Neuron (in vitro differentiated cells): ENCODE results near the gene TPGS1.

Experiments used
- H2AFZ ChIP-seq: one replicate; pipeline ENCODE4 v1.6.1; 2013; ENCODE audit warnings: low read depth, mild to moderate bottlenecking, inconsistent platforms, low read length, moderate library complexity
- H3K27me3 ChIP-seq: one replicate; pipeline ENCODE4 v1.6.1; 2013; ENCODE audit warnings: low read length; ENCODE audit not compliant: insufficient read depth
- H3K36me3 ChIP-seq: one replicate; pipeline ENCODE4 v1.6.1; 2013; ENCODE audit warnings: low read length; ENCODE audit not compliant: insufficient read depth
- H3K4me1 ChIP-seq: one replicate; pipeline ENCODE4 v1.6.1; 2013; ENCODE audit warnings: low read length; ENCODE audit not compliant: insufficient read depth
- H3K4me3 ChIP-seq: 2 replicates; pipeline ENCODE4 v1.5.1; 2013; ENCODE audit warnings: mild to moderate bottlenecking, low read length, moderate library complexity
- H3K9me3 ChIP-seq: one replicate; pipeline ENCODE4 v1.6.1; 2013; ENCODE audit warnings: low read length

Gene TPGS1

GRCh38 chr19:556611-557382, 49.5 kb downstream of the TPGS1 start:
- Histone ChIP-seq H3K36me3 (no peaks in the 10 kb centered on the region), H3K27me3 (no peaks in the 10 kb centered on the region), H2AFZ (no peak overlapping the region), H3K9me3 (peaks cover 2% of the 10 kb centered on the region), H3K4me3 (no peak overlapping the region), H3K4me1 (no peaks in the 10 kb centered on the region)

GRCh38 chr19:558770-559439, 51.6 kb downstream of the TPGS1 start:
- Histone ChIP-seq H3K36me3 (no peaks in the 10 kb centered on the region), H3K4me1 (no peaks in the 10 kb centered on the region), H3K4me3 (no peak overlapping the region), H3K27me3 (no peaks in the 10 kb centered on the region), H3K9me3 (peaks cover 5% of the 10 kb centered on the region), H2AFZ (no peak overlapping the region)

DNA sequence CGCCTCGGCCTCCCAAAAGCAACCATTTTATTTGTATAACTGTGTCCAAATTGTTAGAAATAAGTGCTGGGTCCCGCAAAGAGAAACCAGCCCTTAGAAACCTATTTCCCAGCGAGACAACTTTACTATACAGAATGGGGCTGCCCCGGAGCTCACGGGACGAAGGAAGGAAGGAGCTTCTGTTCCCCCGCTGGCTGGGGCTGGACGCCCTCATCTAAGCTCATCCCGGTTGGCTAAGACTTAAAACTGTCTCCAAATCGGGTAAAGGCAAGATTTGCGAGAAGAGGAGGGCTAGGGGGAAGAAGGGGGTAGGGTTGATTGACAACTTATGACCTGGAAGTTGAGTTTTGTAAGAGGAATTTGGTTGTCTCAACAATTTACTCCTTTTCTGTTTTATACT, 52.8 kb downstream of the TPGS1 start:
- H3K9me3 ChIP-seq = peaks cover 5% of the 10 kb centered on the region
- H3K4me1 ChIP-seq = no peaks in the 10 kb centered on the region
- H2AFZ ChIP-seq = no peak overlapping the region
- H3K27me3 ChIP-seq = no peaks in the 10 kb centered on the region
- no peak overlapping the region for H3K4me3 ChIP-seq
- no peaks in the 10 kb centered on the region for H3K36me3 ChIP-seq

GRCh38 chr19:566403-566802, 59.1 kb downstream of the TPGS1 start:
- Histone ChIP-seq H3K9me3 (peaks cover 6% of the 10 kb centered on the region), H3K4me1 (peaks cover 5% of the 10 kb centered on the region), H3K27me3 (no peaks in the 10 kb centered on the region), H2AFZ (no peak overlapping the region), H3K4me3 (no peak overlapping the region), H3K36me3 (peaks cover 3% of the 10 kb centered on the region)

DNA sequence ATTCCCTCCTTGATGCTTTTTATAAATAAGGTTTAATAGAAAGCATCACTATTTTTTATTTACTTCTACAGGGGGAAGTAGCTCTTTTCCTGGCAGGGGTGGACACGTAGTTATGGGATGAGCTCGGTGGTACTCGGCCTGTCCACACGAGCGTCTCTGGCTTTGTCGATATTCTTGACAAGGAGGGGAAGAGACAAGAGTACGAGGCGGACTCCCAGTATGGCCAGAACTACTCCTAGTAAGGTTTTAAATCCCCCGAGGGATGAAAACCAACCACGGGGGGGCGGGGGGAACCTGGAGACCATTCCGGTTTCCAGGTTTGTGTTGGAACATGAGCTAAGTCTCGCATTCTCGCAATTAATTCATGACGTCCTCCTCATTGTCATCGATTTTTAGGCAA, 59.5 kb downstream of the TPGS1 start:
- H3K9me3 ChIP-seq = peaks cover 6% of the 10 kb centered on the region
- no peak overlapping the region for H2AFZ ChIP-seq
- H3K36me3 ChIP-seq = peaks cover 3% of the 10 kb centered on the region
- H3K4me1 ChIP-seq = peaks cover 5% of the 10 kb centered on the region
- no peaks in the 10 kb centered on the region for H3K27me3 ChIP-seq
- no peak overlapping the region for H3K4me3 ChIP-seq

- peaks cover 6% of the 10 kb centered on the region for H3K9me3 ChIP-seq
- no peaks in the 10 kb centered on the region for H3K27me3 ChIP-seq
- no peak overlapping the region for H2AFZ ChIP-seq
- H3K36me3 ChIP-seq = peaks cover 3% of the 10 kb centered on the region
- no peak overlapping the region for H3K4me3 ChIP-seq
- H3K4me1 ChIP-seq = peaks cover 5% of the 10 kb centered on the region
Observed at GRCh38 chr19:567296-567900, 60.1 kb downstream of the TPGS1 start.
